HL-60/S4 treated with retinoic acid at 250 ng/mL for 4 days and 3 days (cell line): ENCODE data around the gene CCDC121.

Experiments used
- in situ Hi-C: fragments of 300-500 bp; cut with MboI; formaldehyde crosslinking; loops from 2 replicates; pipeline ENCODE4 v1.7.0; 2022; ENCODE audit warnings: low sequenced_read_pairs

The CCDC121 gene

GRCh38 chr2:27582695-27583389 is 46.0 kb downstream of the CCDC121 start, which contains the start of gene ZNF512:
ZNF512 (plus strand) TSS chr2:27583042; CDS start chr2:27583113, 71 bp downstream.
- in situ Hi-C loops = no loop called here

GRCh38 chr2:27582129-27582694 is 46.6 kb downstream of the CCDC121 start:
- in situ Hi-C loops = no loop called here

- in situ Hi-C loops = no loop called here
Measured at GRCh38 chr2:27581417-27582128, 47.2 kb downstream of the CCDC121 start.
